Liver (tissue), 9 donors: ENCODE data around the gene FER. TPM values are rescaled to one million over a fixed set of nuclear protein-coding genes. Genes with fewer than 3 reads are reported as not detected.

ENCODE experiments used
- DNase-seq: peaks from one replicate; pipeline ENCODE4 v3.0.0-alpha.2; 2017; ENCODE audit warnings: low spot score
- H3K27ac ChIP-seq, 2 donors: one replicate each; pipeline ENCODE4 v1.7.0; 2013; ENCODE audit warnings: inconsistent platforms in 2 of 2, low read length in 2 of 2, control low read depth in 1 of 2, low read depth in 1 of 2, mild to moderate bottlenecking in 1 of 2
- H3K27me3 ChIP-seq, 4 donors: one replicate each; pipeline versions ENCODE4 v1.6.1 to v1.7.0; 2013; ENCODE audit warnings: low read length in 3 of 4, inconsistent platforms in 1 of 4, mild to moderate bottlenecking in 1 of 4, moderate library complexity in 1 of 4; ENCODE audit not compliant: control insufficient read depth in 4 of 4, insufficient read depth in 4 of 4
- H3K36me3 ChIP-seq, 4 donors: one replicate each; pipeline versions ENCODE4 v1.6.1 to v1.7.0; 2013; ENCODE audit warnings: low read length in 3 of 4, mild to moderate bottlenecking in 3 of 4, low read depth in 1 of 4, moderate library complexity in 1 of 4; ENCODE audit not compliant: control insufficient read depth in 4 of 4, insufficient read depth in 3 of 4
- H3K4me1 ChIP-seq, 4 donors: one replicate each; pipeline versions ENCODE4 v1.6.1 to v1.7.0; 2013; ENCODE audit warnings: low read length in 3 of 4, mild to moderate bottlenecking in 3 of 4, moderate library complexity in 1 of 4; ENCODE audit not compliant: control insufficient read depth in 4 of 4, insufficient read depth in 4 of 4
- H3K4me3 ChIP-seq, 3 donors: one replicate each; pipeline versions ENCODE4 v1.6.1 to v1.7.0; 2013; ENCODE audit warnings: low read length in 3 of 3, control low read depth in 1 of 3, low read depth in 1 of 3, mild to moderate bottlenecking in 1 of 3
- H3K9ac ChIP-seq, 2 donors: one replicate each; pipeline ENCODE4 v1.7.0; 2013; ENCODE audit warnings: low read length in 2 of 2, mild to moderate bottlenecking in 2 of 2, moderate library complexity in 2 of 2, control low read depth in 1 of 2, low read depth in 1 of 2
- H3K9me3 ChIP-seq, 4 donors: one replicate each; pipeline versions ENCODE4 v1.6.1 to v1.7.0; 2013; ENCODE audit warnings: low read length in 3 of 4; ENCODE audit not compliant: control insufficient read depth in 4 of 4
- EGR1 ChIP-seq, 2 donors: IDR thresholded peaks; 2 replicates each; pipeline ENCODE4 v1.6.1; 2016 to 2018; ENCODE audit warnings: antibody characterized with exemption in 2 of 2, low read depth in 2 of 2
- FOXA1 ChIP-seq: IDR thresholded peaks from 2 replicates; pipeline ENCODE4 v1.6.1; 2016; ENCODE audit warnings: antibody characterized with exemption
- FOXA2 ChIP-seq: IDR thresholded peaks from 2 replicates; pipeline ENCODE4 v1.6.1; 2016; ENCODE audit warnings: antibody characterized with exemption
- GABPA ChIP-seq, 2 donors: IDR thresholded peaks in 1 of 2; conservative IDR thresholded peaks in 1 of 2; 2 replicates each; pipeline ENCODE4 v1.6.1; 2016; ENCODE audit warnings: antibody characterized with exemption in 2 of 2, mild to moderate bottlenecking in 1 of 2, moderate library complexity in 1 of 2
- HNF4A ChIP-seq, 2 donors: conservative IDR thresholded peaks; 2 replicates each; pipeline ENCODE4 v1.6.1; 2016; ENCODE audit warnings: antibody characterized with exemption in 2 of 2, mild to moderate bottlenecking in 2 of 2
- HNF4G ChIP-seq: IDR thresholded peaks from 2 replicates; pipeline ENCODE4 v1.6.1; 2016; ENCODE audit warnings: antibody characterized with exemption
- JUND ChIP-seq, 2 donors: IDR thresholded peaks; 2 replicates each; pipeline ENCODE4 v1.6.1; 2016; ENCODE audit warnings: antibody characterized with exemption in 2 of 2
- NR2F2 ChIP-seq: IDR thresholded peaks from 2 replicates; pipeline ENCODE4 v1.6.1; 2016; ENCODE audit warnings: antibody characterized with exemption
- RAD21 ChIP-seq, 2 donors: IDR thresholded peaks; 2 replicates each; pipeline ENCODE4 v1.6.1; 2016; ENCODE audit warnings: antibody characterized with exemption in 2 of 2, mild to moderate bottlenecking in 2 of 2
- RXRA ChIP-seq, 2 donors: IDR thresholded peaks; 2 replicates each; pipeline ENCODE4 v1.6.1; 2017 to 2018; ENCODE audit warnings: antibody characterized with exemption in 2 of 2, mild to moderate bottlenecking in 1 of 2
- TAF1 ChIP-seq: conservative IDR thresholded peaks from 2 replicates; pipeline ENCODE4 v1.6.1; 2016; ENCODE audit warnings: antibody characterized with exemption, mild to moderate bottlenecking
- YY1 ChIP-seq: IDR thresholded peaks from 2 replicates; pipeline ENCODE4 v1.6.1; 2016; ENCODE audit warnings: antibody characterized with exemption, mild to moderate bottlenecking
- WGBS: extraction: QIAGEN DNeasy Blood & Tissue Kit; methylation state at CpG from one replicate; pipeline ENCODE4 v1.1.7; 2013; 5-methylcytosine and 5-hydroxymethylcytosine counted together
- polyA plus RNA-seq, 2 donors: library from polyadenylated mRNA; stranded (reverse) in 1 of 2; unstranded in 1 of 2; fragments of 200-250 nt in 1 of 2; fragments of >200 nt in 1 of 2; fragmentation: Nextera tagmentation in 1 of 2; extraction: Ambion mirVana in 1 of 2; gene quantifications; one replicate each; pipeline versions ENCODE4 v1.2.1 to v1.2.3, GENCODE V29; 2013 to 2015
- total RNA-seq, 2 donors: library from RNA; depleted of rRNA; stranded (reverse); fragments of >200 nt; gene quantifications; one replicate each; pipeline ENCODE4 v1.2.3, GENCODE V29; 2014
- TF ChIP-seq, protein P1 (sequence below): fragments of 150-350 bp; IDR thresholded peaks from 2 replicates; pipeline ENCODE4 v1.5.1; 2017; ENCODE audit warnings: improper control_type of control experiment, low read depth, low read length; ENCODE audit not compliant: missing input control
- TF ChIP-seq, protein P2 (sequence below): IDR thresholded peaks from 2 replicates; pipeline ENCODE4 v1.6.1; 2016; ENCODE audit warnings: antibody characterized with exemption
- TF ChIP-seq, protein P3 (sequence below): IDR thresholded peaks from 2 replicates; pipeline ENCODE4 v1.6.1; 2016; ENCODE audit warnings: antibody characterized with exemption, mild to moderate bottlenecking
- TF ChIP-seq, protein P4 (sequence below): IDR thresholded peaks from 2 replicates; pipeline ENCODE4 v1.6.1; 2016; ENCODE audit warnings: antibody characterized with exemption
- TF ChIP-seq, protein P5 (sequence below): IDR thresholded peaks from 2 replicates; pipeline ENCODE4 v1.6.1; 2016; ENCODE audit warnings: antibody characterized with exemption
- donor health status: healthy.
- donor health status: healthy.
- donor health status: healthy.
- donor health status: healthy.
- donor health status: healthy.

FER gene
- total and polyA plus RNA-seq, 4 donors: 0.83 to 9.8 (median 5.9) TPM

DNA sequence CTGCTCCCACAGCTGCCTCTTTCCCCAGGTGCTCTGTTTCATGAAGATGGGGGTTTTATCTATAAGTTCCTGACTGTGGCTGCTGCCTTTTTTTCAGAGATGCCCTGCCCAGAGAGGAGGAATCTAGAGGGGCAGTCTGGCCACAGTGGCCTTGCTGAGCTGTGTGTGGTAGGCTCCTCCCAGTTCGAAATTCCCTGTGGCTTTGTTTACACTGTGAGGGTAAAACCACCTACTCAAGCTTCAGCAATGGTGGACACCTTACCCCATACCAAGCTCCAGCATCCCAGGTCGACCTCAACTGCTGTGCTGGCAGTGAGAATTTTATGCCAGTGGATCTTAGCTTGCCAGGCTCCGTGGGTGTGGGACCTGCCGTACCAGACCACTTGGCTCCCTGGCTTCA is 250.0 kb downstream of the FER start:
- no peaks in the 10 kb centered on the region for H3K4me1 ChIP-seq
- TF ChIP-seq, protein P1, sequence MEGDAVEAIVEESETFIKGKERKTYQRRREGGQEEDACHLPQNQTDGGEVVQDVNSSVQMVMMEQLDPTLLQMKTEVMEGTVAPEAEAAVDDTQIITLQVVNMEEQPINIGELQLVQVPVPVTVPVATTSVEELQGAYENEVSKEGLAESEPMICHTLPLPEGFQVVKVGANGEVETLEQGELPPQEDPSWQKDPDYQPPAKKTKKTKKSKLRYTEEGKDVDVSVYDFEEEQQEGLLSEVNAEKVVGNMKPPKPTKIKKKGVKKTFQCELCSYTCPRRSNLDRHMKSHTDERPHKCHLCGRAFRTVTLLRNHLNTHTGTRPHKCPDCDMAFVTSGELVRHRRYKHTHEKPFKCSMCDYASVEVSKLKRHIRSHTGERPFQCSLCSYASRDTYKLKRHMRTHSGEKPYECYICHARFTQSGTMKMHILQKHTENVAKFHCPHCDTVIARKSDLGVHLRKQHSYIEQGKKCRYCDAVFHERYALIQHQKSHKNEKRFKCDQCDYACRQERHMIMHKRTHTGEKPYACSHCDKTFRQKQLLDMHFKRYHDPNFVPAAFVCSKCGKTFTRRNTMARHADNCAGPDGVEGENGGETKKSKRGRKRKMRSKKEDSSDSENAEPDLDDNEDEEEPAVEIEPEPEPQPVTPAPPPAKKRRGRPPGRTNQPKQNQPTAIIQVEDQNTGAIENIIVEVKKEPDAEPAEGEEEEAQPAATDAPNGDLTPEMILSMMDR: no peak
- TF ChIP-seq GABPA (IDR thresholded peaks at IDR 0.05 in 1 of 2, conservative IDR thresholded peaks at IDR 0.05 in 1 of 2): no peak
- no peak for TF ChIP-seq RAD21 (IDR thresholded peaks at IDR 0.05)
- H3K9ac ChIP-seq: no peak overlapping the region
- no peak overlapping the region for H3K4me3 ChIP-seq
- DNase-seq: no peak
- peaks cover 0 to 2% (median 0%) of the 10 kb centered on the region in 4 donors for H3K9me3 ChIP-seq
- 91% methylated on average over 4 of the region's 4 CpGs for WGBS
- no peaks in the 10 kb centered on the region for H3K36me3 ChIP-seq
- no peak overlapping the region for H3K27ac ChIP-seq
- H3K27me3 ChIP-seq: no peaks in the 10 kb centered on the region

DNA sequence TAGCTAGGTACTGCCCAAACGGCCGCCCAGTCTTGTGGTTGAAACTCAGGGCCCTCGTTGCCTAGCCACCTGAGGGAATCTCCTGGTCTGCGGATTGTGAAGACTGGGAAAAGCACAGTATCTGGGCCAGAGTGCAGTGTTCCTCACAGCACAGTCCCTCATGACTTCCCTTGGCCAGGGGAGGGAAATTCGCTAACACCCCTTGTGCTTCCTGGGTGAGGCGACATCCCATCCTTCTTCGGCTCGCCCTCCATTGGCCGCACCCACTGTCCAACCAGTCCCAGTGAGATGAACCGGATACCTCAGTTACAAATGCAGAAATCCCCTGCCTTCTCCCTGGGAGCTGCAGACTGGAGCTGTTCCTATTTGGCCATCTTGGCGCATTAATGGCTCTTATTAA is 250.5 kb downstream of the FER start:
- TF ChIP-seq HNF4A (conservative IDR thresholded peaks at IDR 0.05): no peak
- TF ChIP-seq, protein P2, sequence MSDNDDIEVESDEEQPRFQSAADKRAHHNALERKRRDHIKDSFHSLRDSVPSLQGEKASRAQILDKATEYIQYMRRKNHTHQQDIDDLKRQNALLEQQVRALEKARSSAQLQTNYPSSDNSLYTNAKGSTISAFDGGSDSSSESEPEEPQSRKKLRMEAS: no peak
- TF ChIP-seq FOXA1: no peak
- no peak for TF ChIP-seq FOXA2
- TF ChIP-seq, protein P3, sequence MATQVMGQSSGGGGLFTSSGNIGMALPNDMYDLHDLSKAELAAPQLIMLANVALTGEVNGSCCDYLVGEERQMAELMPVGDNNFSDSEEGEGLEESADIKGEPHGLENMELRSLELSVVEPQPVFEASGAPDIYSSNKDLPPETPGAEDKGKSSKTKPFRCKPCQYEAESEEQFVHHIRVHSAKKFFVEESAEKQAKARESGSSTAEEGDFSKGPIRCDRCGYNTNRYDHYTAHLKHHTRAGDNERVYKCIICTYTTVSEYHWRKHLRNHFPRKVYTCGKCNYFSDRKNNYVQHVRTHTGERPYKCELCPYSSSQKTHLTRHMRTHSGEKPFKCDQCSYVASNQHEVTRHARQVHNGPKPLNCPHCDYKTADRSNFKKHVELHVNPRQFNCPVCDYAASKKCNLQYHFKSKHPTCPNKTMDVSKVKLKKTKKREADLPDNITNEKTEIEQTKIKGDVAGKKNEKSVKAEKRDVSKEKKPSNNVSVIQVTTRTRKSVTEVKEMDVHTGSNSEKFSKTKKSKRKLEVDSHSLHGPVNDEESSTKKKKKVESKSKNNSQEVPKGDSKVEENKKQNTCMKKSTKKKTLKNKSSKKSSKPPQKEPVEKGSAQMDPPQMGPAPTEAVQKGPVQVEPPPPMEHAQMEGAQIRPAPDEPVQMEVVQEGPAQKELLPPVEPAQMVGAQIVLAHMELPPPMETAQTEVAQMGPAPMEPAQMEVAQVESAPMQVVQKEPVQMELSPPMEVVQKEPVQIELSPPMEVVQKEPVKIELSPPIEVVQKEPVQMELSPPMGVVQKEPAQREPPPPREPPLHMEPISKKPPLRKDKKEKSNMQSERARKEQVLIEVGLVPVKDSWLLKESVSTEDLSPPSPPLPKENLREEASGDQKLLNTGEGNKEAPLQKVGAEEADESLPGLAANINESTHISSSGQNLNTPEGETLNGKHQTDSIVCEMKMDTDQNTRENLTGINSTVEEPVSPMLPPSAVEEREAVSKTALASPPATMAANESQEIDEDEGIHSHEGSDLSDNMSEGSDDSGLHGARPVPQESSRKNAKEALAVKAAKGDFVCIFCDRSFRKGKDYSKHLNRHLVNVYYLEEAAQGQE: no peak
- TF ChIP-seq YY1: no peak
- no peak for TF ChIP-seq GABPA (IDR thresholded peaks at IDR 0.05 in 1 of 2, conservative IDR thresholded peaks at IDR 0.05 in 1 of 2)
- TF ChIP-seq TAF1: no peak
- TF ChIP-seq JUND (IDR thresholded peaks at IDR 0.05): no peak
- TF ChIP-seq RAD21 (IDR thresholded peaks at IDR 0.05): no peak
- TF ChIP-seq NR2F2: no peak
- TF ChIP-seq EGR1 (IDR thresholded peaks at IDR 0.05; ENCODE audit: low read depth in 2 of 2): no peak
- TF ChIP-seq, protein P4, sequence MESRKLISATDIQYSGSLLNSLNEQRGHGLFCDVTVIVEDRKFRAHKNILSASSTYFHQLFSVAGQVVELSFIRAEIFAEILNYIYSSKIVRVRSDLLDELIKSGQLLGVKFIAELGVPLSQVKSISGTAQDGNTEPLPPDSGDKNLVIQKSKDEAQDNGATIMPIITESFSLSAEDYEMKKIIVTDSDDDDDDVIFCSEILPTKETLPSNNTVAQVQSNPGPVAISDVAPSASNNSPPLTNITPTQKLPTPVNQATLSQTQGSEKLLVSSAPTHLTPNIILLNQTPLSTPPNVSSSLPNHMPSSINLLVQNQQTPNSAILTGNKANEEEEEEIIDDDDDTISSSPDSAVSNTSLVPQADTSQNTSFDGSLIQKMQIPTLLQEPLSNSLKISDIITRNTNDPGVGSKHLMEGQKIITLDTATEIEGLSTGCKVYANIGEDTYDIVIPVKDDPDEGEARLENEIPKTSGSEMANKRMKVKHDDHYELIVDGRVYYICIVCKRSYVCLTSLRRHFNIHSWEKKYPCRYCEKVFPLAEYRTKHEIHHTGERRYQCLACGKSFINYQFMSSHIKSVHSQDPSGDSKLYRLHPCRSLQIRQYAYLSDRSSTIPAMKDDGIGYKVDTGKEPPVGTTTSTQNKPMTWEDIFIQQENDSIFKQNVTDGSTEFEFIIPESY: no peak
- TF ChIP-seq, protein P5, sequence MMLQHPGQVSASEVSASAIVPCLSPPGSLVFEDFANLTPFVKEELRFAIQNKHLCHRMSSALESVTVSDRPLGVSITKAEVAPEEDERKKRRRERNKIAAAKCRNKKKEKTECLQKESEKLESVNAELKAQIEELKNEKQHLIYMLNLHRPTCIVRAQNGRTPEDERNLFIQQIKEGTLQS: no peak
- no peak for TF ChIP-seq RXRA (IDR thresholded peaks at IDR 0.05)
- TF ChIP-seq HNF4G: no peak
- 97% methylated on average over 11 of the region's 11 CpGs for WGBS
- Histone ChIP-seq H3K36me3 (no peaks in the 10 kb centered on the region), H3K4me3 (no peak overlapping the region), H3K27me3 (no peaks in the 10 kb centered on the region), H3K4me1 (no peaks in the 10 kb centered on the region), H3K9me3 (peaks cover 0 to 2% (median 0%) of the 10 kb centered on the region in 4 donors), H3K27ac (no peak overlapping the region), H3K9ac (no peak overlapping the region)
- no peak for DNase-seq
